ENCODE results near the gene SNED1.

DNA sequence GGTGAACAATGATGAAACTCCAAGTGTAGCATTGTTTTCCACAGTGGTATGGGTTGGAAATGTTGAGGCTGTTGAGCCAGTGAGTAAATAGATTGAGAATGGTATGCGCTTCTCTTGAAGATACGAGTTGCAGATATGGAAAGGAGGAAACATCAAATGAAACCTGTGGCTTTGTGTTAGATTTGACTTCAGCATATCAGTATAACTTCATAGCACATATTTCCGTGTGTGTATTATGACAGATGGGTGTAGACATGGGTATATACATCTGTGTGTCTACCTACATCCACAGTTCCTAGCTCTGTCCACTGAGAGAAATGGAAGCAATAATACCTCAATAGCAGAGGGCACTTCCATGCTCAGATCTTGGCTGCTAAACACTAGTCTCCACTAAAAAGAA, 8.0 kb downstream of the SNED1 start:
- no peak for TF ChIP-seq POLR2A (IDR thresholded peaks at IDR 0.05; ENCODE audit: low read depth, low read length)
- no peak for TF ChIP-seq POLR2AphosphoS5 (IDR thresholded peaks at IDR 0.05; ENCODE audit: low read depth, low read length)
- no peak for TF ChIP-seq SPI1 (IDR thresholded peaks at IDR 0.05; ENCODE audit: low read depth, low read length)
